ENCODE results near the gene CHD1L.
"Not testable (repeated sequence)": the region's sequence is repeated elsewhere in the genome, so short reads cannot be mapped to it uniquely, and the experiment has no call there.

Gene CHD1L

GRCh38 chr1:147316968-147317367, 74.5 kb downstream of the CHD1L start:
- Histone ChIP-seq H3K27me3 (ENCODE audit: insufficient read depth, low read depth) (no peaks in the 10 kb centered on the region), H2AFZ (ENCODE audit: low read depth) (no peak overlapping the region), H3K9ac (no peak overlapping the region), H3K4me3 (IDR thresholded peaks at IDR 0.05; ENCODE audit: insufficient read depth, low read depth, low read length) (no peak overlapping the region), H3K4me1 (ENCODE audit: low read depth, poor library complexity, severe bottlenecking) (no peaks in the 10 kb centered on the region), H4K20me1 (ENCODE audit: insufficient read depth) (no peaks in the 10 kb centered on the region), H3K36me3 (ENCODE audit: insufficient read depth) (no peaks in the 10 kb centered on the region), H3K79me2 (ENCODE audit: insufficient read depth, low read depth) (no peaks in the 10 kb centered on the region), H3K27ac (no peak overlapping the region), H3K4me2 (no peak overlapping the region)
- TF ChIP-seq, protein P1, sequence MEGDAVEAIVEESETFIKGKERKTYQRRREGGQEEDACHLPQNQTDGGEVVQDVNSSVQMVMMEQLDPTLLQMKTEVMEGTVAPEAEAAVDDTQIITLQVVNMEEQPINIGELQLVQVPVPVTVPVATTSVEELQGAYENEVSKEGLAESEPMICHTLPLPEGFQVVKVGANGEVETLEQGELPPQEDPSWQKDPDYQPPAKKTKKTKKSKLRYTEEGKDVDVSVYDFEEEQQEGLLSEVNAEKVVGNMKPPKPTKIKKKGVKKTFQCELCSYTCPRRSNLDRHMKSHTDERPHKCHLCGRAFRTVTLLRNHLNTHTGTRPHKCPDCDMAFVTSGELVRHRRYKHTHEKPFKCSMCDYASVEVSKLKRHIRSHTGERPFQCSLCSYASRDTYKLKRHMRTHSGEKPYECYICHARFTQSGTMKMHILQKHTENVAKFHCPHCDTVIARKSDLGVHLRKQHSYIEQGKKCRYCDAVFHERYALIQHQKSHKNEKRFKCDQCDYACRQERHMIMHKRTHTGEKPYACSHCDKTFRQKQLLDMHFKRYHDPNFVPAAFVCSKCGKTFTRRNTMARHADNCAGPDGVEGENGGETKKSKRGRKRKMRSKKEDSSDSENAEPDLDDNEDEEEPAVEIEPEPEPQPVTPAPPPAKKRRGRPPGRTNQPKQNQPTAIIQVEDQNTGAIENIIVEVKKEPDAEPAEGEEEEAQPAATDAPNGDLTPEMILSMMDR (conservative IDR thresholded peaks at IDR 0.05; ENCODE audit: low read depth, low read length) = no peak

DNA sequence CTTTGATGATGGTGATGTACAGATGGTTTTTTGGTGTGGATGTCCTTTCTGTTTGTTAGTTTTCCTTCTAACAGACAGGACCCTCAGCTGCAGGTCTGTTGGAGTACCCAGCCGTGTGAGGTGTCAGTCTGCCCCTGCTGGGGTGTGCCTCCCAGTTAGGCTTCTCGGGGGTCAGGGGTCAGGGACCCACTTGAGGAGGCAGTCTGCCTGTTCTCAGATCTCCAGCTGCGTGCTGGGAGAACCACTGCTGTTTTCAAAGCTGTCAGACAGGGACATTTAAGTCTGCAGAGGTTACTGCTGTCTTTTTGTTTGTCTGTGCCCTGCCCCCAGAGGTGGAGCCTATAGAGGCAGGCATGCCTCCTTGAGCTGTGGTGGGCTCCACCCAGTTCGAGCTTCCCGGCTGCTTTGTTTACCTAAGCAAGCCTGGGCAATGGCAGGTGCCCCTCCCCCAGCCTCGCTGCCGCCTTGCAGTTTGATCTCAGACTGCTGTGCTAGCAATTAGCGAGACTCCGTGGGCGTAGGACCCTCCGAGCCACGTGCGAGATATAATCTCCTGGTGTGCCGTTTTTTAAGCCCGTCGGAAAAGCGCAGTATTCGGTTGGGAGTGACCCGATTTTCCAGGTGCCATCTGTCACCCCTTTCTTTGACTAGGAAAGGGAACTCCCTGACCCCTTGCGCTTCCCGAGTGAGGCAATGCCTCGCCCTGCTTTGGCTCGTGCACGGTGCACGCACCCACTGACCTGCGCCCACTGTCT, 84.6 kb downstream of the CHD1L start:
- not testable (repeated sequence) for H3K4me3 ChIP-seq (IDR thresholded peaks at IDR 0.05; ENCODE audit: insufficient read depth, low read depth, low read length); H3K4me1 ChIP-seq (ENCODE audit: low read depth, poor library complexity, severe bottlenecking); H3K27me3 ChIP-seq (ENCODE audit: insufficient read depth, low read depth); H3K4me2 ChIP-seq; H3K36me3 ChIP-seq (ENCODE audit: insufficient read depth); H4K20me1 ChIP-seq (ENCODE audit: insufficient read depth); H3K79me2 ChIP-seq (ENCODE audit: insufficient read depth, low read depth); H3K27ac ChIP-seq; H3K9ac ChIP-seq; H2AFZ ChIP-seq (ENCODE audit: low read depth)

GRCh38 chr1:147334292-147334691, 91.8 kb downstream of the CHD1L start:
- H3K4me2 ChIP-seq = no peak overlapping the region
- TF ChIP-seq, protein P1 (conservative IDR thresholded peaks at IDR 0.05; ENCODE audit: low read depth, low read length) = no peak
- no peak overlapping the region for H3K4me3 ChIP-seq (IDR thresholded peaks at IDR 0.05; ENCODE audit: insufficient read depth, low read depth, low read length)
- no peak overlapping the region for H2AFZ ChIP-seq (ENCODE audit: low read depth)
- H3K36me3 ChIP-seq (ENCODE audit: insufficient read depth) = no peaks in the 10 kb centered on the region
- H4K20me1 ChIP-seq (ENCODE audit: insufficient read depth) = no peaks in the 10 kb centered on the region
- H3K4me1 ChIP-seq (ENCODE audit: low read depth, poor library complexity, severe bottlenecking) = no peaks in the 10 kb centered on the region
- H3K27ac ChIP-seq = no peak overlapping the region
- no peaks in the 10 kb centered on the region for H3K79me2 ChIP-seq (ENCODE audit: insufficient read depth, low read depth)
- no peaks in the 10 kb centered on the region for H3K27me3 ChIP-seq (ENCODE audit: insufficient read depth, low read depth)
- no peak overlapping the region for H3K9ac ChIP-seq

DNA sequence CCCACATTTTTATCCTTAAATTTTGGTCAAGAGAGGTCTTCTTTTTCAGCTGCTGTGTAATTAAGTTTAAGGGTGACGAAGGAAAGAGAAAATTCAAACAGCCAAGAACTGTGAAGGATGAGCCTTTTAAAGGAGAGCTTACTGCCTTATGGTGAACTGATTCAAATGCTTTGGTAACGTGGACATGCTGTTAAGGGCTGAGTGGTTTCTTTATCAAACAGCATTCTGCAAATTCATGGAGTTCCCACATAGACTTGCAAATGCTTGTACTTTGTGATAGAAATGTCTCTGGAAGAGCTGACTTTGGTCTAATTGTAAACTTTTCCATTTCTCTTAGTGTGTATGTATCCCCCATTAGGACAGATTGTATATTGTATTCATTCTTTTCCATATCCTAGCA, 93.8 kb downstream of the CHD1L start:
- no peaks in the 10 kb centered on the region for H4K20me1 ChIP-seq (ENCODE audit: insufficient read depth)
- no peaks in the 10 kb centered on the region for H3K36me3 ChIP-seq (ENCODE audit: insufficient read depth)
- H3K4me1 ChIP-seq (ENCODE audit: low read depth, poor library complexity, severe bottlenecking) = no peaks in the 10 kb centered on the region
- no peak overlapping the region for H3K9ac ChIP-seq
- H3K79me2 ChIP-seq (ENCODE audit: insufficient read depth, low read depth) = no peaks in the 10 kb centered on the region
- no peak overlapping the region for H2AFZ ChIP-seq (ENCODE audit: low read depth)
- no peaks in the 10 kb centered on the region for H3K27me3 ChIP-seq (ENCODE audit: insufficient read depth, low read depth)
- TF ChIP-seq, protein P1 (conservative IDR thresholded peaks at IDR 0.05; ENCODE audit: low read depth, low read length) = no peak
- no peak overlapping the region for H3K27ac ChIP-seq
- no peak overlapping the region for H3K4me3 ChIP-seq (IDR thresholded peaks at IDR 0.05; ENCODE audit: insufficient read depth, low read depth, low read length)
- H3K4me2 ChIP-seq = no peak overlapping the region

DNA sequence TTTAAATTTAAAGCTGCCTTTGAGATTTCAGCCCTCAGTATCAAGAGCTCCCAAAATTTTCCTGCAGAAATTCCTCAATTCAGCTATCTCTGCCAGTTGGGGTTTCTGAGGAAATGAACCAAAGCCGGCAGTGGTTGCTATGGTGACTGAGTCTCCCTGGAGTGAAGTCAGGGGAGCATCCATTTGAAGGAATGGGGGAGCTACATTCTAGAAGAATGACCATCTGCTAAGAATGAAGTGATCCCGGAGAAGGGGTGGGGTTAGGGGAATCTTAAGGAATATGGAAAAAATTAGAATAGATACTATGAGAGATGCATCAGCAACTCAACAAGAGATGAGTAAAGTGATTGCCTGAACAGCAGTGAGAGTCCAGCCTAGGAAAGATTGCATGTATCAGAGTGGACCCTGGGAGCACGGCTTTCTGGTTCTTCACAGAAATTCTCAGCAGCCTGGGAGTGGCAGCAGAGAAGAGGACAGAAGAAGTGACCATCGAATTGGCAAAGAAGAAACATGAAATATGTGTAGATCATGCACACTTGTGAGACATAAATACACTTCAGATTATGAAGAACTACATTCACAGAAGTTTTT, 94.7 kb downstream of the CHD1L start:
- Histone ChIP-seq H3K4me2 (no peak overlapping the region), H2AFZ (ENCODE audit: low read depth) (no peak overlapping the region), H3K4me1 (ENCODE audit: low read depth, poor library complexity, severe bottlenecking) (no peaks in the 10 kb centered on the region), H3K79me2 (ENCODE audit: insufficient read depth, low read depth) (no peaks in the 10 kb centered on the region), H3K27me3 (ENCODE audit: insufficient read depth, low read depth) (no peaks in the 10 kb centered on the region), H3K4me3 (IDR thresholded peaks at IDR 0.05; ENCODE audit: insufficient read depth, low read depth, low read length) (no peak overlapping the region), H3K27ac (no peak overlapping the region), H4K20me1 (ENCODE audit: insufficient read depth) (no peaks in the 10 kb centered on the region), H3K9ac (no peak overlapping the region), H3K36me3 (ENCODE audit: insufficient read depth) (no peaks in the 10 kb centered on the region)
- TF ChIP-seq, protein P1 (conservative IDR thresholded peaks at IDR 0.05; ENCODE audit: low read depth, low read length) = no peak
